Right lobe of liver (tissue), 4 donors: Measurements from ENCODE around the gene SEMA4A.
"Not testable (repeated sequence)": the region's sequence is repeated elsewhere in the genome, so short reads cannot be mapped to it uniquely, and the experiment has no call there.

Source experiments
- CTCF ChIP-seq, 4 donors: fragments of 200-600 bp in 3 of 4; fragments of 450-650 bp in 1 of 4; IDR thresholded peaks; one replicate each; pipeline versions ENCODE4 v1.5.1 to v1.8.0; 2016 to 2022; ENCODE audit warnings: antibody characterized with exemption in 4 of 4, mild to moderate bottlenecking in 2 of 4
- POLR2A ChIP-seq: fragments of 450-650 bp; IDR thresholded peaks from one replicate; pipeline ENCODE4 v1.6.1; 2017; ENCODE audit warnings: antibody characterized with exemption, mild to moderate bottlenecking
- donor health status: DM: no; HTN: no; CAD: no.
- donor health status: DM: no; HTN: no; CAD: no.
- donor health status: DM: no; HTN: yes; CAD: no.

DNA sequence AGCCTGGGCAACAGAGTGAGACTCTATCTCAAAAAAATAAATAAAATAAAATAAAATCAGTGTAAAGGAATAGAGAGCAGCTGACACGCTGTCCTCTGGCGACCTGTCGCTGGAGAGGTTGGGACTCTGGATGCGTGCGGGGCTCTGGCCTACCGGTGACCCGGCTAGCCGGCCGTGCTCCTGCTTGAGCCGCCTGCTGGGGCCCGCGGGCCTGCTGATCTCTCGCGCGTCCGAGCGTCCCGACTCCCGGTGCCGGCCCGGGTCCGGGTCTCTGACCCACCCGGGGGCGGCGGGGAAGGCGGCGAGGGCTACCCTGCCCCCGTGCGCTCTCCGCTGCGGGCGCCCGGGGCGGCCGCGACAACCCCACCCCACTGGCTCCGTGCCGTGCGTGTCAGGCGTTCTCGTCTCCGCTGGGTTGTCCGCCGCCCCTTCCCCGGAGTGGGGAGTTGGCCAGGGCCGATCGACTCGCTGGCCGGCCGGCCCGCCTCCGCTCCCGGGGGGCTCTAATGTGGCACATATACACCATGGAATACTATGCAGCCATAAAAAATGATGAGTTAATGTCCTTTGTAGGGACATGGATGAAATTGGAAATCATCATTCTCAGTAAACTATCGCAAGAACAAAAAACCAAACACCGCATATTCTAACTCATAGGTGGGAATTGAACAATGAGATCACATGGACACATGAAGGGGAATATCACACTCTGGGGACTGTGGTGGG, 63.1 kb downstream of the SEMA4A start:
- TF ChIP-seq CTCF (IDR thresholded peaks at IDR 0.05); POLR2A: not testable (repeated sequence)
